Measurements from ENCODE around the gene PHTF2. TPM values are rescaled to one million over a fixed set of nuclear protein-coding genes. Genes with fewer than 3 reads are reported as not detected.

PHTF2 gene
- total RNA-seq, 4 donors from 2014 or later: 8.6 to 54.5 (median 14.5) TPM

DNA sequence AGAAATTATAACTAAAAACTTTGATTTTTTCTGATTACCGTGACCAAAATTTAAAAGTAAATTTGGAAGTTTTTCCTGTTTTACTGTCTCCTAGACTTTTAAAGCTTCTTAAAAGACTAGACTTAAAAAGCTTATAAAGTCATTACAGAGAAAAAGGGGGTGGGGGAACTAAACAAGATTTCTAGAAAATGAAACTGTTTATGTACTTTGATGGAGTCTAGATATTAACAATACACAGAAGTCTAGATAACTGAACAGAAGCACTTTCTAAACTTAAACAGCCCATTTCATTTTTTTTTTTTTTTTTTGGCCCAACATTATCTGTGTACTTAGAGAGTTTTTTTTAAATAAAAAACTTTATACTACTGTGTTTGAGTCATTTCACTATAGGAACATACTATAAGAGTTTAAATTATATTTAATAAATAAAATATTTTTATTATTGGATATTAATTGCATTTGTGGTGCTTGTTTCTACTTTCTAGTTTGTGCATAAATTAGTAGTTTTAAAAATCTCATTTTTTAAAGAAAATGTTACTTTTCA is 98.5 kb downstream of the PHTF2 start:
- Histone ChIP-seq H3K4me1 (no peaks in the 10 kb centered on the region), H3K36me3 (no peaks in the 10 kb centered on the region), H3K9me3 (no peaks in the 10 kb centered on the region), H3K4me3 (no peak overlapping the region), H3K27me3 (no peaks in the 10 kb centered on the region), H3K27ac (no peak overlapping the region)
- TF ChIP-seq POLR2A (IDR thresholded peaks at IDR 0.05): no peak
- TF ChIP-seq, protein P1, sequence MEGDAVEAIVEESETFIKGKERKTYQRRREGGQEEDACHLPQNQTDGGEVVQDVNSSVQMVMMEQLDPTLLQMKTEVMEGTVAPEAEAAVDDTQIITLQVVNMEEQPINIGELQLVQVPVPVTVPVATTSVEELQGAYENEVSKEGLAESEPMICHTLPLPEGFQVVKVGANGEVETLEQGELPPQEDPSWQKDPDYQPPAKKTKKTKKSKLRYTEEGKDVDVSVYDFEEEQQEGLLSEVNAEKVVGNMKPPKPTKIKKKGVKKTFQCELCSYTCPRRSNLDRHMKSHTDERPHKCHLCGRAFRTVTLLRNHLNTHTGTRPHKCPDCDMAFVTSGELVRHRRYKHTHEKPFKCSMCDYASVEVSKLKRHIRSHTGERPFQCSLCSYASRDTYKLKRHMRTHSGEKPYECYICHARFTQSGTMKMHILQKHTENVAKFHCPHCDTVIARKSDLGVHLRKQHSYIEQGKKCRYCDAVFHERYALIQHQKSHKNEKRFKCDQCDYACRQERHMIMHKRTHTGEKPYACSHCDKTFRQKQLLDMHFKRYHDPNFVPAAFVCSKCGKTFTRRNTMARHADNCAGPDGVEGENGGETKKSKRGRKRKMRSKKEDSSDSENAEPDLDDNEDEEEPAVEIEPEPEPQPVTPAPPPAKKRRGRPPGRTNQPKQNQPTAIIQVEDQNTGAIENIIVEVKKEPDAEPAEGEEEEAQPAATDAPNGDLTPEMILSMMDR (IDR thresholded peaks at IDR 0.05): no peak
- no peak for DNase-seq

- Histone ChIP-seq H3K4me3 (no peak overlapping the region), H3K9me3 (no peaks in the 10 kb centered on the region), H3K27me3 (no peaks in the 10 kb centered on the region), H3K27ac (no peak overlapping the region), H3K36me3 (no peaks in the 10 kb centered on the region), H3K4me1 (no peaks in the 10 kb centered on the region)
- TF ChIP-seq POLR2A (IDR thresholded peaks at IDR 0.05): no peak
- TF ChIP-seq, protein P1 (IDR thresholded peaks at IDR 0.05): no peak
- DNase-seq: no peak
Observed at GRCh38 chr7:77899516-77899915, 100.9 kb downstream of the PHTF2 start.

DNA sequence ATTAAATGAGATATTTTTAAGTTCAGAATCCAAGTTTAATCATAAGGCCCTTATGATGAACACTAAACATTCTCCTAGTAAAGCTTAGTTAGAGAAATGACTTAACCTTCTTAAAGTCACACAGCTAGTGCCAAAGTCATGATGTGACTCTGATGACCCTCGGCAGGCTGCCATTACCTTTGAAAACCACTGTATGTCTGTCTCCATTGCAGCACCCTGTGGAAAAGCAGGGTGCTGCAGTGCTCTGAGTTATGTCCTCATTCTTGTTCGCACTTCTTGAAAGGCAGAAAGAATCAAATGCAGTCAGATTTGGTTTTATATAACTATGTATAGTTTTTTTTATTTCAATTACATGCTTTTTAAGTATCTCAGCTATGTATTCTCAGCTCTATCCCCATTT is 105.0 kb downstream of the PHTF2 start:
- Histone ChIP-seq H3K27me3 (no peaks in the 10 kb centered on the region), H3K27ac (no peak overlapping the region), H3K9me3 (no peaks in the 10 kb centered on the region), H3K36me3 (no peaks in the 10 kb centered on the region), H3K4me3 (no peak overlapping the region), H3K4me1 (no peaks in the 10 kb centered on the region)
- TF ChIP-seq POLR2A (IDR thresholded peaks at IDR 0.05): no peak
- TF ChIP-seq, protein P1 (IDR thresholded peaks at IDR 0.05): peak in 5 of 6 experiments; percentile 12 to 44 (median 36)
- DNase-seq: no peak

DNA sequence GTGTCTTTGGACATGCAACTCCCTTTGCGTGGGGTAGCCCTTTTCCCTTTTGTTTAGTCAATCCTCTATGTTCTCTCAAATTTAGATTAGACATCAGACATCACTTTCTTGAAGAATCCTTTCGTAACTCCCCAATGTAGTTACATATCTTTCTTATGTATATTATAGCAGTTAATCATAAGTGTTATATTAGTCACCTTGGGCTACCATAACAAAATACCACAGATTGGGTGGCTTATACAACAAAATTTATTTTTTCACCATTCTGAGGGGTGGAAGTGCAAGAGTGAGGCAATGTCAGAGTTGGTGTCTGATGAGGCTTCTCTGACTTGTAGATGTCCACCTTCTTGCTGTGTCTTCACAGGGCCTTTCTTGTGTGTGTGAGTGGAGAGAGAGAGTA is 105.7 kb downstream of the PHTF2 start:
- H3K4me1 ChIP-seq: no peaks in the 10 kb centered on the region
- DNase-seq: no peak
- no peak overlapping the region for H3K4me3 ChIP-seq
- no peaks in the 10 kb centered on the region for H3K27me3 ChIP-seq
- no peak for TF ChIP-seq POLR2A (IDR thresholded peaks at IDR 0.05)
- TF ChIP-seq, protein P1 (IDR thresholded peaks at IDR 0.05): no peak
- peaks cover 0 to 1% (median 0%) of the 10 kb centered on the region in 3 donors for H3K36me3 ChIP-seq
- H3K27ac ChIP-seq: no peak overlapping the region
- no peaks in the 10 kb centered on the region for H3K9me3 ChIP-seq

DNA sequence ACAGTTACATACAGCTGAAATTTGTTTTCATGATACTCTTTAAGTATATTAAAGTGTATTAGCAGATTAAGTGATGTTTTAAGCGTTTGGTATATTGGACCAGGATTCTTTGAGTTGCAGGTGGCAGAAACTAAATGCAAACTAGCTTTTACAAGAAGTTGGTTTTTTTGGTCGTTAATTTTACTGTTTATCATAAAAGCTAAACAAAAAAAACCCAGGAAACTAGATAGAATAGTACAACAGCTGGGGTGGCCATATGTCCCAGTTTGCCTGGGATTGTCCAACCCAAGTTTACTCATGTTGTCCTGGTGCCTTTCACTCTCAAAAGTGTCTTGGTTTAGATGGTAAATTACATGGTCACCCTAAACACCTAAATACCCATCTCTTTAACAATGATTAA is 108.7 kb downstream of the PHTF2 start:
- DNase-seq: no peak
- TF ChIP-seq, protein P1 (IDR thresholded peaks at IDR 0.05): no peak
- no peak for TF ChIP-seq POLR2A (IDR thresholded peaks at IDR 0.05)
- Histone ChIP-seq H3K9me3 (no peaks in the 10 kb centered on the region), H3K36me3 (peaks cover 0 to 7% (median 0%) of the 10 kb centered on the region in 3 donors), H3K4me1 (no peaks in the 10 kb centered on the region), H3K27me3 (no peaks in the 10 kb centered on the region), H3K4me3 (no peak overlapping the region), H3K27ac (peak overlapping the region in 1 of 4 donors; percentile 59)

GRCh38 chr7:77908664-77909063 is 110.1 kb downstream of the PHTF2 start:
- Histone ChIP-seq H3K4me3 (no peak overlapping the region), H3K27ac (no peak overlapping the region), H3K36me3 (peaks cover 0 to 7% (median 0%) of the 10 kb centered on the region in 3 donors), H3K9me3 (no peaks in the 10 kb centered on the region), H3K4me1 (no peaks in the 10 kb centered on the region), H3K27me3 (no peaks in the 10 kb centered on the region)
- TF ChIP-seq, protein P1 (IDR thresholded peaks at IDR 0.05): no peak
- TF ChIP-seq POLR2A (IDR thresholded peaks at IDR 0.05): no peak
- DNase-seq: no peak

Measured in Peyer's patch (tissue), 4 donors.